H1 (cell line): Measurements from ENCODE around the gene CNOT6L. TPM values are rescaled to one million over a fixed set of nuclear protein-coding genes. Genes with fewer than 3 reads are reported as not detected.

Experiments
- polyA plus RNA-seq, 7 experiments: library from polyadenylated mRNA; depleted of rRNA in 3 of 7; stranded (reverse) in 5 of 7; unstranded in 2 of 7; fragments of >200 nt in 5 of 7; fragments of 200-250 nt in 2 of 7; gene quantifications; 1 replicate in 5 of 7; 2 replicates in 1 of 7; 4 replicates in 1 of 7; pipeline versions ENCODE4 v1.2.1 to v1.2.3, GENCODE V29; 2011 to 2013; ENCODE audit warnings: missing spikeins in 2 of 7, mixed read lengths in 2 of 7
- total RNA-seq: library from RNA; stranded (reverse); fragmentation: NEBNext Ultra II Directional; extraction: Animal tissue kit (Norgen Biotek cat#: 25700); gene quantifications from 2 replicates; pipeline ENCODE4 v1.2.1, GENCODE V29; 2021
- TF ChIP-seq, protein P1 (sequence below), 3 experiments: IDR thresholded peaks; 1 replicate in 2 of 3; 2 replicates in 1 of 3; pipeline versions ENCODE4 v1.5.1 to v1.6.1; 2011; ENCODE audit warnings: low read length in 3 of 3, mild to moderate bottlenecking in 3 of 3, inconsistent platforms in 2 of 3, low read depth in 1 of 3, moderate library complexity in 1 of 3; ENCODE audit not compliant: insufficient read depth in 1 of 3; ENCODE audit errors: control extremely low read depth in 1 of 3

CNOT6L gene
- total and polyA plus RNA-seq, 2 of the 8 experiments (the other 6 are each of a cell fraction or from before 2014, with no cell fraction given) = 2.0 to 22.4 TPM

DNA sequence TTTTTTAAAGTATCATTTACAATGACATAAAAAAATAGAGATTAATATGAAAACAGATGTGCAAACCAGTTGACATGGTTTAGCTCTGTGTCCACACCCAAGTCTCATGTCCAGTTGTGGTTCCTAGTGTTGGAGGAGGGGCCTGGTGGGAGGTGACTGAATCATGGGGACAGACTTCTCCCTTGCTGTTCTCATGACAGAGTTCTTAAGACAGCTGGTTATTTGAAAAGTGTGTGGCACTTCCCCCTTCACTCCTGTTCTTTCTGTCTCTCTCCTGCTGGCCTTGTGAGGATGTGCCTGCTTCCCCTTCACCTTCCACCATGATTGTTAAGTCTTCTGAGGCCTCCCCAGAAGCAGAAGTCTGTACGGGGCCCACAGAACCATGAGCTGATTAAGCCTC lies 23.8 kb downstream of the CNOT6L start (continued):
- TF ChIP-seq, protein P1, sequence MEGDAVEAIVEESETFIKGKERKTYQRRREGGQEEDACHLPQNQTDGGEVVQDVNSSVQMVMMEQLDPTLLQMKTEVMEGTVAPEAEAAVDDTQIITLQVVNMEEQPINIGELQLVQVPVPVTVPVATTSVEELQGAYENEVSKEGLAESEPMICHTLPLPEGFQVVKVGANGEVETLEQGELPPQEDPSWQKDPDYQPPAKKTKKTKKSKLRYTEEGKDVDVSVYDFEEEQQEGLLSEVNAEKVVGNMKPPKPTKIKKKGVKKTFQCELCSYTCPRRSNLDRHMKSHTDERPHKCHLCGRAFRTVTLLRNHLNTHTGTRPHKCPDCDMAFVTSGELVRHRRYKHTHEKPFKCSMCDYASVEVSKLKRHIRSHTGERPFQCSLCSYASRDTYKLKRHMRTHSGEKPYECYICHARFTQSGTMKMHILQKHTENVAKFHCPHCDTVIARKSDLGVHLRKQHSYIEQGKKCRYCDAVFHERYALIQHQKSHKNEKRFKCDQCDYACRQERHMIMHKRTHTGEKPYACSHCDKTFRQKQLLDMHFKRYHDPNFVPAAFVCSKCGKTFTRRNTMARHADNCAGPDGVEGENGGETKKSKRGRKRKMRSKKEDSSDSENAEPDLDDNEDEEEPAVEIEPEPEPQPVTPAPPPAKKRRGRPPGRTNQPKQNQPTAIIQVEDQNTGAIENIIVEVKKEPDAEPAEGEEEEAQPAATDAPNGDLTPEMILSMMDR (IDR thresholded peaks at IDR 0.05; ENCODE audit: control extremely low read depth in 1 of 3, insufficient read depth in 1 of 3, low read depth in 1 of 3, low read length in 3 of 3) = no peak
